AG09309 (cell line): ENCODE measurements around the gene SOCS1.

Experiments used
- DNase-seq: peaks from one replicate; pipeline ENCODE4 v3.0.0-alpha.2; 2010; ENCODE audit warnings: low read depth
- H3K4me3 ChIP-seq: 2 replicates; pipeline ENCODE4 v1.5.1; 2011; ENCODE audit warnings: mild to moderate bottlenecking, low read depth, low read length, moderate library complexity; ENCODE audit not compliant: control insufficient read depth
- TF ChIP-seq, protein P1 (sequence below): IDR thresholded peaks from 2 replicates; pipeline ENCODE4 v1.5.1; 2011; ENCODE audit warnings: mild to moderate bottlenecking, low read depth, low read length, inconsistent platforms; ENCODE audit not compliant: insufficient read depth, control insufficient read depth; ENCODE audit errors: missing control alignments

The SOCS1 gene

DNA sequence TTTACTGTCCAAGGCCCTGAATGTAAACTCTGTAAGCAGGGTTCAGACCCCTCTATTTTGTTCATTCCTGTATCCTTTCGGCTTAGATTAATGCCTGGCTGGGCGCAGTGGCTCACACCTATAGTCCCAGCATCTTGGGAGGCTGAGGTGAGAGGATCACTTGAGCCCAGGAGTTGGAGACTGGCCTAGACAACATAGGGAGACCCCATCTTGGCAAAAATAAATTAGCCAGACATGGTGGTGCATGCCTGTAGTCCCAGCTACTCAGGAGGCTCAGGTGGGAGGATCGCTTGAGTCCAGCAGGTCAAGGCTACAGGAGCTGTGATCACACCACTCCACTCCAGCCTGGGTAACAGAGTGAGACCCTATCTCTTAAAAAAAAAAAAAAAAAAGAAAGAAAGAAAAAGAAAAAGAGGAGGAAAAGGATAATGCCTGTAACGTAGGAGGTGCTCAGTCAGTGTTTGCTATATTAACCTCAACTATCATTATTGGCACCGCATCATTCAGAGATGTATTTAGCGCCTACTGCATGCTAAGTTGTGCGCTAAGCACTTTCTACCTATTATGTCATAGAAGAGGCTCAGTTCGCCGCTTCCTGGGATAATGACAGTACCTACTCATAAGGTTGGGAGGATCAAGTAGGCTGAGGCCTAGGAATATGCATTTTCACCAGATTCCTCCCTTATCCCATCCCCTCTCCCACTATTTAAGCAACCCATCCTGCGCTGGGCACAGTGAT lies 5.0 kb downstream of the SOCS1 start:
- TF ChIP-seq, protein P1, sequence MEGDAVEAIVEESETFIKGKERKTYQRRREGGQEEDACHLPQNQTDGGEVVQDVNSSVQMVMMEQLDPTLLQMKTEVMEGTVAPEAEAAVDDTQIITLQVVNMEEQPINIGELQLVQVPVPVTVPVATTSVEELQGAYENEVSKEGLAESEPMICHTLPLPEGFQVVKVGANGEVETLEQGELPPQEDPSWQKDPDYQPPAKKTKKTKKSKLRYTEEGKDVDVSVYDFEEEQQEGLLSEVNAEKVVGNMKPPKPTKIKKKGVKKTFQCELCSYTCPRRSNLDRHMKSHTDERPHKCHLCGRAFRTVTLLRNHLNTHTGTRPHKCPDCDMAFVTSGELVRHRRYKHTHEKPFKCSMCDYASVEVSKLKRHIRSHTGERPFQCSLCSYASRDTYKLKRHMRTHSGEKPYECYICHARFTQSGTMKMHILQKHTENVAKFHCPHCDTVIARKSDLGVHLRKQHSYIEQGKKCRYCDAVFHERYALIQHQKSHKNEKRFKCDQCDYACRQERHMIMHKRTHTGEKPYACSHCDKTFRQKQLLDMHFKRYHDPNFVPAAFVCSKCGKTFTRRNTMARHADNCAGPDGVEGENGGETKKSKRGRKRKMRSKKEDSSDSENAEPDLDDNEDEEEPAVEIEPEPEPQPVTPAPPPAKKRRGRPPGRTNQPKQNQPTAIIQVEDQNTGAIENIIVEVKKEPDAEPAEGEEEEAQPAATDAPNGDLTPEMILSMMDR = no peak
- H3K4me3 ChIP-seq = no peak overlapping the region
- no peak for DNase-seq

DNA sequence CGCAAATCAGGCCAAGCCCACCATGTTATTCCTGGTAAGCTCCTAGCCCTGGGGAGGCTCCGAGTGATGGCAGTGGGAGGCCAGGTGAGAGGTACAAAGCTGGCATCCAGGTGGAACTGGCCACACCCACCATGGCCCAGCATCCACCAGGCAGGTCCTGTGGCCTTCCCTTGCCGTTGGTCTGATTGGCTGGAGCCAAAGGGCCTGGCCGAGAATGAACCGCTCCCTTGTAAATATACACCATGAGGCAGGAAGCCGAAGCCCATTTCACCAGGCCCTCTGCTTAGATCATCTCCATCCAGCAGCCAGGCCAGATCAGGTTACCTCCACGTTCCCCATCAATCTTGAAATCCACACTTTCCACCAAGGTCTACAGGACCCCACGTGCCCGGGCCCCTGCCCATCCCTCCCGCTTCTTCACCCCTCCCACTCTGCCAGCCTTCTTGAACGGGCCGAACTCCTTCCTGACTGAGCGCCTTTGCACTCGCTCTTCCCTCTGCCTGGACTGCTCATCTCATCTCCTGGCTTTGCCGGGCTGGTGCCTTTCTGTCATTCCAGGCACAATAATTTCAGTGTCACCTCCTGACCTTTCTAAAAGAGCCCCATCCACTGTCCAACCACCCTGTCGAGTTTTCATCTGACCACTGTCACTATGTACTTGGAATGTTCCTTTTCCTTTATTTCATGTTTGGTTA lies 5.8 kb downstream of the SOCS1 start:
- DNase-seq = no peak
- H3K4me3 ChIP-seq = no peak overlapping the region
- TF ChIP-seq, protein P1 = no peak

DNA sequence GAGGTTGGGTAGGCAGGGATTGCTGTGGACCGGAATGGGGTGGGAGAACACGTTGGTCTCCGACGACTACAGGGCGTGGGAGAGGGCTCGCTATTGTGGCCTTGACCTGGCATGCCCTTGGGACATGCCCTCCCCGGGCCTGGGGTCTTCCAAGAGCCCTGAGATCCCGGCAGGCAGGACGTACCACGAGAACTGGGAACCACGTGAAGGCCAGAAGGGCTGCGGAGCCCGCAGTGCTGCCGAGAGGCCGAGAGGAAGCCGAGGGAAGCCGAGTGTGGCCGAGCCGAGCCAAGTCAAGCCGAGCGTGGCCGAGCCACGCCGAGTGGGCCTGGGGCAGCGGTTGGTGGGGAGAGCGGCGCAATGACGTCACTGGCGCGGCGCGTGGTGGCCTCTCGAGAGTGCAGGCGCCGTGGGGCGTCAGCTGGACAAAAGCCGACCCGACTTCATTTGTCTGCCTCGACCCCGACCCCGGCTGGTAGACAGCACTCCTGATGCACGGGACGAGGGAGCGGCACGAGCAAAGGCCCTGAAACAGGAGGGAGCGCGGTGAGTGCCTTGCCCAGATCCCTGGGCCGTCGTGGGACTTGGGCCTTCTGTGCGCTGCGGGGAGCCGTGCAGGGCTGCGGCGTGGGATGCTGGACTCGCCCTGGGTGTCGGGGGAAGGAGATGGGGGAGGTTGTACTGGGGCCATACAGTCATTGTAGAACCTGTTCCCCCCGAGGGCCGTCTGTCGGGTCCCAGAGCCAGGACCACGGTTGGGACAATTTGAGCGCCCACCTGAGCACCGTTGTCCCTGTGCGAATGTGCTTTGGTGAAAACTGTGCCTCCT lies 6.6 kb downstream of the SOCS1 start:
- no peak for DNase-seq
- TF ChIP-seq, protein P1 = no peak
- no peak overlapping the region for H3K4me3 ChIP-seq

DNA sequence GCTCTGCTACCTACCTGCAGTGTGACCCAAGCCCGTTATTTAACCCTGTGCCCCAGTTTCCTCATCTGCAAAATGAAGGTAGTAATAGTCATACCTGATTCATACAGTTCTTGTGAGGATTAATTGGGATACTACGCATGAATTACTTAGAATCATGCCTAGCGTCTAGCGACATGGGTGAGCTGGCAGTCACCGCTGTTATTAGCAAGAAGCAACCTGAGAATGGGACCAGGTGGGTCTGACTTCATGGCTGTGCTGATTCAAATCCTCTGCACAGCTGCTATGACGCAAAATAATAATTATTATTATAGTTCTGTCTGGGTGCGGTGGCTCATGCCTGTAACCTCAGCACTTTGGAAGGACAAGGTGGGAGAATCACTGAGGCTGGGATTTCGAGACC lies 7.9 kb downstream of the SOCS1 start:
- H3K4me3 ChIP-seq = no peak overlapping the region
- DNase-seq = no peak
- TF ChIP-seq, protein P1 = no peak

DNA sequence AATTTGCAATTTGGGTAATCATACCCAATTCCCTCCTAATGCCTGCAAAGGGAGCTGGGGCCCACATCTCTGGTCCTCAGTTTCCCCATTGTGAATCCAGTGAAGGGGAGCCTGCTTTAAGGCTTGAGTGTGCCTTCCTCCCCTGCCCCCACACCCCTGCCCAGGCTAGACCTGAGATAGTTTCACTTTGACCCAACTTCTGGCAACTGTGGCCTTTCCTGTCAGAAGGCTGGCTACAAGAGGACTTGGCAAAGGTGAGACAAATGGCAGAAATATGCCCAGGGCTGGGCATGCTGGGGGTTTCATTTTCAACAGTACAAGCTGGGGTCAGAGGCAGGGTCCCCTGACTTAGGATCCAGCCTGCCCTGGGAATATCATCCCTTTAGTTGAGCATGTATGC lies 10.0 kb downstream of the SOCS1 start:
- no peak for DNase-seq
- TF ChIP-seq, protein P1 = no peak
- no peak overlapping the region for H3K4me3 ChIP-seq

DNA sequence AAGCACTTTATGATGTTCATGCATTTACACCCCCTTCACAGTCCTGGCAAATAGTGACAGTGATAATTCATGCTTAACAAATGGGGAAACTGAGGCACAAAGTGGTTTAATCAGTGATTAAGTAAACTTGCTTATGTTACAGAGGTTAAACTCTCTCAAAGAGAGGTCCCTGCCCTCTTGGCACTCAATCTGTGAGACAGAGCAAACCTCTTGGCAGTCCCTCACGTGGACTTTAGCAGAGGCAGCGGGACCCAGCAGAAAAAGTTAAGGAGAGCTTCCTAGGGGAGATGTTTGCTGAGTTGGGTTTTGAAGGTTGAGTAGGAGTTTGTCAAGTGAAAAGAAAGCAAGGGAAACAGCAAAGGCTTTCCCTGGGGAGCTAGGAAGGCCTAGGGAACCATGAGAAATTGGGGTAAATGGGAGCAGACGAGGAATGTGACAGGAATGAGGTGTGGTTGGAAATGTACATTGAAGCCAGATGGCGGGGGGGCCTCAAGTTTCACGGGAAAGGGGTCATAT lies 10.7 kb downstream of the SOCS1 start:
- no peak overlapping the region for H3K4me3 ChIP-seq
- DNase-seq = no peak
- TF ChIP-seq, protein P1 = no peak
